ENCODE results near the gene CAPN11. TPM values are rescaled to one million over a fixed set of nuclear protein-coding genes. Genes with fewer than 3 reads are reported as not detected.
"Not testable (repeated sequence)": the region's sequence is repeated elsewhere in the genome, so short reads cannot be mapped to it uniquely, and the experiment has no call there.

CAPN11 gene
- polyA plus RNA-seq, 3 donors = 0.24 to 2.5 (median 2.0) TPM

DNA sequence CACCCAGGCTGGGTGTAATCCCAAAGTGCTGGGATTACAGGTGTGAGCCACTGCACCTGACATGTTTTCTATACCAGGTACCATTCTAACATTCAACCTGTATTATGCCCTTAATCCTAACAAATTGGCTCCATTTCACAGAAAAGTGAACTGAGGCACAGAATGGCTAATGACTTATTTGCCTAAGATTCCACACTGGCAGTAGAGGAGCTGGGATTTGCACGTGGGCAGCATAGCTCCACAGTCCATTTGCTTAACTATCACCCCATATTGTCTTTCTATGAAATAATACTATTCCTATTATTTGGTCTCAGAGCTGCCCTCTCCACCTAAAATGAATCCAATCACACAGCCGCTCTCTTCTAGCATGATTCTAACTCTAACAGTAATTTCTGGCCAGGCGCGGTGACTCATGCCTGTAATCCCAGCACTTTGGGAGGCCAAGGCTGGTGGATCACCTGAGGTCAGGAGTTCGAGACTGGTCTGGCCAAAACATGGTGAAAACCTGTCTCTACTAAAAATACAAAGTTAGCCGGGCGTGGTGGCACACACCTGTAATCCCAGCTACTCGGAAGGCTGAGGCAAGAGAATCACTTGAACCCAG is 34.8 kb downstream of the CAPN11 start:
- no peak overlapping the region for H3K27ac ChIP-seq (ENCODE audit: low read depth, low read length)
- whole genome bisulfite sequencing, 3 donors = 95 to 97% (median 96%) methylated on average over 8 of the region's 8 CpGs

- 78 to 90% (median 79%) methylated on average over 5 of the region's 5 CpGs for WGBS, 3 donors
- H3K27ac ChIP-seq (ENCODE audit: low read depth, low read length) = no peak overlapping the region
Observed at GRCh38 chr6:44194326-44194725, 35.7 kb downstream of the CAPN11 start.

DNA sequence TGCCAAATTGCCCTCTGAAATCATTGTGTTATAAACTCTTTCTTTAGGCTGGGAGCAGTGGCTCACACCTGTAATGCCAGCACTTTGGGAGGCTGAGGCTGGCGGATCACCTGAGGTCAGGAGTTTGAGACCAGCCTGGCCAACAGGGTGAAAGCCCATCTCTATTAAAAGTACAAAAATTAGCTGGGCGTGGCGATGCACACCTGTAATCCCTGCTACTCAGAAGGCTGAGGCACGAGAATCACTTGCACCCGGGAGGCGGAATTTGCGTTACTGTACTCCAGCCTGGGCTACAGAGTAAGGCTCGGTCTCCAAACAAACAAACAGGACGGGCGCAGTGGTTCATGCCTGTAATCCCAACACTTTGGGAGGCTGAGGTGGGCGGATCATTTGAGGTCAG is 37.7 kb downstream of the CAPN11 start:
- 93 to 95% (median 94%) methylated on average over 11 of the region's 11 CpGs for WGBS, 3 donors
- H3K27ac ChIP-seq (ENCODE audit: low read depth, low read length) = not testable (repeated sequence)

GRCh38 chr6:44198684-44199083 is 40.1 kb downstream of the CAPN11 start:
- WGBS, 3 donors = 82 to 88% (median 86%) methylated on average over 3 of the region's 3 CpGs
- H3K27ac ChIP-seq (ENCODE audit: low read depth, low read length) = no peak overlapping the region

GRCh38 chr6:44199883-44200282 is 41.3 kb downstream of the CAPN11 start:
- WGBS, 3 donors = 88 to 95% (median 94%) methylated on average over 4 of the region's 4 CpGs
- H3K27ac ChIP-seq (ENCODE audit: low read depth, low read length) = no peak overlapping the region

GRCh38 chr6:44201200-44201599 is 42.6 kb downstream of the CAPN11 start:
- 75 to 88% (median 87%) methylated on average over 3 of the region's 3 CpGs for WGBS, 3 donors
- no peak overlapping the region for H3K27ac ChIP-seq (ENCODE audit: low read depth, low read length)

- WGBS, 3 donors = 64 to 83% (median 70%) methylated on average over 11 of the region's 11 CpGs
- no peak overlapping the region for H3K27ac ChIP-seq (ENCODE audit: low read depth, low read length)
Observed at GRCh38 chr6:44201638-44202303, 43.2 kb downstream of the CAPN11 start.

GRCh38 chr6:44202332-44202971 is 43.8 kb downstream of the CAPN11 start:
- WGBS, 3 donors = 63 to 72% (median 70%) methylated on average over 4 of the region's 4 CpGs

GRCh38 chr6:44202972-44203750 is 44.5 kb downstream of the CAPN11 start:
- H3K27ac ChIP-seq (ENCODE audit: low read depth, low read length) = no peak overlapping the region
- WGBS, 3 donors = 52 to 75% (median 74%) methylated on average over 11 of the region's 11 CpGs

More at GRCh38 chr6:44202332-44202971, 43.8 kb downstream of the CAPN11 start:
- H3K27ac ChIP-seq (ENCODE audit: low read depth, low read length) = no peak overlapping the region

DNA sequence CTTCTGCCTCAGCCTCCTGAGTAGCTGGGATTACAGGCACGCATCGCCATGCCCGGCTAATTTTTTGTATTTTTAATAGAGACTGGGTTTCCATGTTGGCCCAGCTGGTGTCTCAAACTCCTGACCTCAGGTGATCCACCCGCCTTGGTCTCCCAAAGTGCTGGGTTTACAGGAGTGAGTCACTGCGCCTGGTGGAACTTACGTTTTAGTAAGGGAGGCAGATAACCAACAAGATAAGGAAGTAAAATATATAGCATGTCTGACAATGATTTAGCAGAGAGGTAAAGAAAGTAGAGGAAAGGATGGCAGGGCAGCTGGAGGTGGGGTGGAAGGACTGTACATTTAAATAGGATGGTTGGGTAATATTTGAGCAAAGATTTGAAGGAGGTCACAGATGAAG is 45.3 kb downstream of the CAPN11 start:
- no peak overlapping the region for H3K27ac ChIP-seq (ENCODE audit: low read depth, low read length)
- 88 to 91% (median 88%) methylated on average over 6 of the region's 6 CpGs for WGBS, 3 donors

GRCh38 chr6:44207966-44208365 is 49.3 kb downstream of the CAPN11 start:
- WGBS, 3 donors = 85 to 95% (median 89%) methylated on average over 6 of the region's 6 CpGs
- no peak overlapping the region for H3K27ac ChIP-seq (ENCODE audit: low read depth, low read length)

DNA sequence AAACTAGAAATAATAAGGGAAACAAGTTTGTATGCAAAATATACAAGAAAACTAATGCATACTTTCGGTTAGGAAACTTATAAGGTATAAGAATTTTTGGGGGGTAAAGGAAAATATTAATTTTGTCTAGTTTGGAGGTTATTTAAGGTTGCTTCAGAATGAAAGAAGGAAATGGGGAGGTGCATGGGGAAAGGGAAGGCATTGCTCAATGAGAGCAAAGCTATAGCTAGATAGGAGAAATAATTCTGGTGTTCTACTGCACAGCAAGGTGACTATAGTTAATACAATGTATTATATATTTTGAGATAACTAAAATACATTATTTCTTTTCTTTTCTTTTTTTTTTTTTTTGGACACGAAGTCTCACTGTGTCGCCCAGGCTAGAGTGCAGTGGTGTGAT is 52.7 kb downstream of the CAPN11 start:
- H3K27ac ChIP-seq (ENCODE audit: low read depth, low read length) = no peak overlapping the region
- 69 to 91% (median 86%) methylated on average over 3 of the region's 3 CpGs for WGBS, 3 donors

DNA sequence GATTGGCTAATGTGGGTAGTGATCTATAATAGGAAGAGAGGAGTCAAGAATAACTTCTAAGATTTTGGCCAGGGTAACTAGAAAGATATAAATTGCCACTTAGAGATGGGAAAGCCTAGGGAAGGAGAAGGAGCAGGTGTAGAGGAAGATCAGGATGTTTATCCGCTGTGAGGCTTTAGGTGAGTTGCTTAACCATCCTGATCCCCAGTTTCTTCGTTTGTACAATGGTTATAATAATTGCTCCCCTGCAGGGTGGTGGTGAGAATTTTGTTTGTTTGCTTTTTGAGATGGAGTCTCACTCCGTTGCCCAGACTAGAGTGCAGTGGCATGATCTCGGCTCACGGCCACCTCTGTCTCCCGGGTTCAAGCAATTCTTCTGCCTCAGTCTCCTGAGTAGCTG is 55.7 kb downstream of the CAPN11 start:
- WGBS, 3 donors = 91 to 96% (median 92%) methylated on average over 6 of the region's 6 CpGs
- H3K27ac ChIP-seq (ENCODE audit: low read depth, low read length) = no peak overlapping the region

- no peak within 1 kb of the TSS for H3K27ac ChIP-seq (ENCODE audit: low read depth, low read length)
- WGBS, 3 donors = 24 to 34% (median 24%) methylated on average over 7 of the region's 7 CpGs
Observed at GRCh38 chr6:44216677-44217331, 58.2 kb downstream of the CAPN11 start, which contains the start of gene MYMX. MYMX (plus strand) TSS chr6:44216926; CDS start chr6:44217472, 546 bp downstream.

DNA sequence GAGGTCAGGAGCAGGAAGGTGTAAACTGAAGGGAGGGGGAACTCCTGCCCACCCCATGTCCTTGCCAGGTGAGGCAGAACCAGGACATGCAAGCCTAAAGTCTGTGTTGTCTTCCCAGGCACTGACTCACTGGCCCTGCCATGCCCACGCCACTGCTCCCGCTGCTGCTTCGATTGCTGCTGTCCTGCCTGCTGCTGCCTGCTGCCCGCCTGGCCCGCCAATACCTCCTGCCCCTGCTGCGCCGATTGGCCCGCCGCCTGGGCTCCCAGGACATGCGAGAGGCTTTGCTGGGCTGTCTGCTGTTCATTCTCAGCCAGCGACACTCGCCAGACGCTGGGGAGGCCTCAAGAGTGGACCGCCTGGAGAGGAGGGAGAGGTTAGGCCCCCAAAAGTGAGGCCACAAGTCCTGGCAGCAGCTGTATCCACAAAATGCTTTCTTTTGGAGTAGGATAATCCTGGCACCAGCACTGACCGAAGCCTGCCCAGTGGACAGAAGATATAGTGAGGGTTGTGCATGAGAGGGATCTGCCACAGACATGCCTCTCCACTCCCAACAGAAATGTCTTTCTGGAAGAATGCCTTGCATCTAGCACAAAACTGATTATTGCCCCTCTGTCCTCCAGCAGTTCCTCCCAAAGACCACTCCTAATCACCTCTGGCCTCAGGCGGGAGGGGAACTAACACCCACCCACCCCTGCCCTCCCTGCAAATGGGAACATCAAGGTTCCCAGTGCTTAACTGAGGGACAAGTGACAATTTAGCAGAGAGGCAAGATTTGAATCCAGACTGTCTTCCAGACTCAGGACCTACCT is 58.9 kb downstream of the CAPN11 start:
- H3K27ac ChIP-seq (ENCODE audit: low read depth, low read length) = no peak overlapping the region
- WGBS, 3 donors = 43 to 63% (median 53%) methylated on average over 16 of the region's 16 CpGs

GRCh38 chr6:44219053-44219814 is 60.6 kb downstream of the CAPN11 start:
- 1 to 2% (median 2%) methylated on average over 35 to 45 of the region's 45 CpGs for WGBS, 3 donors
- H3K27ac ChIP-seq (ENCODE audit: low read depth, low read length) = peak overlapping the region; percentile 52

Measured in adipose tissue (tissue), 3 donors.